ENCODE measurements around the gene CR2. TPM values are rescaled to one million over a fixed set of nuclear protein-coding genes. Genes with fewer than 3 reads are reported as not detected.
"Not testable (repeated sequence)": the region's sequence is repeated elsewhere in the genome, so short reads cannot be mapped to it uniquely, and the experiment has no call there.

Gene CR2
- total RNA-seq, 2 experiments from 2014 or later = 2.9 to 3.5 TPM

DNA sequence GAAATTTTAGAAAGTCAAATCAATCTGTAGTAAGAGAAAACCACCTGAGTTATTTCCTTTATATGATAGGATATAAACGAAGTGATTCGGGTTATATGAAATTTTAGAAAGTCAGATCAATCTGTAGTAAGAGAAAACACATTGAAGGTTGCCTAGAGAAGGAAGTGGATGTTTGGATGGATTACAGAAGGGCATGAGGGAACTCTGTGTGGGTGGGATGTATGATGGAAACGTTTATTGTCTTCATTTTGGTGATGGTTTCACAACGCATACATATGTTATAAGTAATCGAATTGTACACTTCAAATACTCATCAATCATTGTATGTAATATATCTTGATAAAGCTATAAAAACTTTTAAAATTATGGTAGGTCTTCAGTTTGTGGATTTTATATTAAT lies 46.9 kb downstream of the CR2 start:
- Mint-ChIP-seq H3K27me3 (peaks cover 45% of the 10 kb centered on the region), H3K4me1 (peaks cover 3% of the 10 kb centered on the region), H3K36me3 (no peaks in the 10 kb centered on the region), H3K27ac (no peak overlapping the region), H3K9me3 (no peaks in the 10 kb centered on the region), H3K4me3 (no peak overlapping the region)
- POLR2A ChIA-PET = no interaction called here
- ATAC-seq (ENCODE audit: low read depth) = no peak
- no peak for DNase-seq

DNA sequence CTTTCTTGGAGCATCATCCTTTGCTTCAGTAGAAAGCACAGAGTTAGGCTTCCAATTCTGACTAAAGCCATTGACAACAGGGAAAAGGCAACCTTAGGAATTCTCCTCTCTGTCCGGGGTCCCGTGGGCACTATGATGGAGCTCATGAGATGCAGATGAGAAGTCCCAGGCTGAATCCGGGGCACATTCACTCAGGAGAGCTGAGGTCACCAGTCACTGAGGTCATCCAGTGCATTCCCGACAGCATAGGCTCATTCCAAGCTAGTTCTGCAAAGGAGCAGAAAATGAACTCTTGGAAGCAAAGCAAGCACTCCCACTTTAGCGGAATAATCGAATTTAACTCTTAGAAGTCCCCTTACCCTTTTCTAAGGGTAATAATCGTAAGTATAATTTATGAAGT lies 48.6 kb downstream of the CR2 start:
- no peaks in the 10 kb centered on the region for H3K4me1 Mint-ChIP-seq
- no peak overlapping the region for H3K4me3 Mint-ChIP-seq
- no peaks in the 10 kb centered on the region for H3K9me3 Mint-ChIP-seq
- DNase-seq = no peak
- no peaks in the 10 kb centered on the region for H3K36me3 Mint-ChIP-seq
- ATAC-seq (ENCODE audit: low read depth) = no peak
- POLR2A ChIA-PET = no interaction called here
- no peak overlapping the region for H3K27ac Mint-ChIP-seq
- peaks cover 37% of the 10 kb centered on the region for H3K27me3 Mint-ChIP-seq

DNA sequence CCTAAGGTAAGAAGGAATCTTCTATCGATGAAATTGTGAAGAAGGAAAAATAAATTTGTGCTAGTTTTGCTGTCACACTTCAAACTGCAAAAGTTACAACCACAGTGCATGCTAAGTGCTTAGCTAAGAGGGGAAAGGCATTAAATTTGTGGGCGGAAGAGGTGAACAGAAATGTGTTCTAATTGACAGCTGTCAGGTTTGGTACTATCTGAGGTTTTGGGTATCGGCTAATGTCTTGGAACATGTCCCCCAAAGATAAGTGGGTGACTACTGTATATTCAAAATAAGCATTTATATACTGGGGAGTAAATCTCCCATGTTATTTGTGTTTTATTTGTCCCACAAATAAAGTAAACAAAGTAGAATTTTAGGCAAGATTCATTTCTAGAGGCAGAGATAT lies 49.8 kb downstream of the CR2 start:
- Mint-ChIP-seq H3K9me3 (no peaks in the 10 kb centered on the region), H3K4me3 (no peak overlapping the region), H3K27me3 (peaks cover 33% of the 10 kb centered on the region), H3K36me3 (no peaks in the 10 kb centered on the region), H3K4me1 (no peaks in the 10 kb centered on the region), H3K27ac (no peak overlapping the region)
- DNase-seq = no peak
- no peak for ATAC-seq (ENCODE audit: low read depth)
- POLR2A ChIA-PET = no interaction called here

DNA sequence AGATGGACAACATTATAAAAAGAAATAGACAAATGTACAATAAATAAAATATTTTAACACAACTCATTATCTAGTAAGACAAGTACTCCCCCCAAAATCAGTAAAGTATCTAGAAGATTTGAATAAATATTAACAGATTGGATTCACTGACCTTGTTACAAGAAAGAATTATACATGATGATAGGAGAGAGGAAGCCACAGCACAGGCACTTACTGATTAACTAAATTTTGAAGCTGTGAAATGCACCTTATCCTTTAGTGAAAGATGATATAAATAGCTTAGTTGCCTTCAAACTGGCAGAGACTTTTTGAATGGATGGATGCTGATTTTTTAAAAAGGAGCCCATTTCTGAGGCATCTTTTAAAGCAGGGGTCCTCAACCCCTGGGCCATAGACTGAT lies 50.3 kb downstream of the CR2 start:
- Mint-ChIP-seq H3K27ac (no peak overlapping the region), H3K36me3 (no peaks in the 10 kb centered on the region), H3K27me3 (peaks cover 33% of the 10 kb centered on the region), H3K9me3 (no peaks in the 10 kb centered on the region), H3K4me3 (no peak overlapping the region), H3K4me1 (no peaks in the 10 kb centered on the region)
- DNase-seq = no peak
- no peak for ATAC-seq (ENCODE audit: low read depth)
- POLR2A ChIA-PET = no interaction called here

DNA sequence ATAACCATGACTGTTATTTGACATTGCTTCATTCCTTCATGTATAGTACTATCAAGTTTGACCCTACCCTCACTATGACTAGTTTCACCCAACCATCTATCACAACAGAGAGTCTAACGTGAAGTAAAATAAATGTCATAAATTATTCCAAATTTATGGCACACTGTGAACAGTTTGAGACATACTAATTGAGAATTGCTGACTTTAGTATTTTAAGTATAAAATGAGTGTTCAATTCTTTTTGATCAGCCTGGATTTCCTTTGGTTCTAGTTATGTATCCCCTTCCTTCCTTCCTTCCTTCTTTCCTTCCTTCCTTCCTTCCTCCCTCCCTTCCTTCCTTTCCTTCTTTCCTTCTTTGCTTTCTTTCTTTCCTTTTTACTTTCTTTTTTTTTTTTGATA lies 56.3 kb downstream of the CR2 start:
- Mint-ChIP-seq H3K4me1 (no peaks in the 10 kb centered on the region), H3K9me3 (no peaks in the 10 kb centered on the region), H3K4me3 (no peak overlapping the region), H3K27me3 (peaks cover 18% of the 10 kb centered on the region), H3K36me3 (no peaks in the 10 kb centered on the region), H3K27ac (no peak overlapping the region)
- POLR2A ChIA-PET = no interaction called here
- DNase-seq (no peak), ATAC-seq (ENCODE audit: low read depth) (no peak)

DNA sequence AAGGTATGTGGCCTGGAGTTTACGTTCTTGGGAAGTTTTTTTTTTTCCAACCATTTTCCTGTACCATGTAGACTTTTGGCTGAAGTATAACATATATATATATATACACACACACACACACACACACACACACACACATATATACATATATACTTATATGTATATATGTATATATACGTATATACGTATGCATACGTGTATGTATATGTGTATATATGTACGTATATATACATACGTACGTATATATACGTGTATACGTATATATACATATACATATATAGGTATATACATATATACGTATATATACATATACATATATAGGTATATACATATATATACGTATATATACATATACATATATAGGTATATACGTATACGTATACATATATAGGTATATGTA lies 60.8 kb downstream of the CR2 start:
- peaks cover 19% of the 10 kb centered on the region for H3K27me3 Mint-ChIP-seq
- H3K36me3 Mint-ChIP-seq = no peaks in the 10 kb centered on the region
- DNase-seq (no peak), ATAC-seq (ENCODE audit: low read depth) (no peak)
- no peaks in the 10 kb centered on the region for H3K9me3 Mint-ChIP-seq
- no peak overlapping the region for H3K4me3 Mint-ChIP-seq
- H3K4me1 Mint-ChIP-seq = no peaks in the 10 kb centered on the region
- H3K27ac Mint-ChIP-seq = no peak overlapping the region
- POLR2A ChIA-PET = no interaction called here

DNA sequence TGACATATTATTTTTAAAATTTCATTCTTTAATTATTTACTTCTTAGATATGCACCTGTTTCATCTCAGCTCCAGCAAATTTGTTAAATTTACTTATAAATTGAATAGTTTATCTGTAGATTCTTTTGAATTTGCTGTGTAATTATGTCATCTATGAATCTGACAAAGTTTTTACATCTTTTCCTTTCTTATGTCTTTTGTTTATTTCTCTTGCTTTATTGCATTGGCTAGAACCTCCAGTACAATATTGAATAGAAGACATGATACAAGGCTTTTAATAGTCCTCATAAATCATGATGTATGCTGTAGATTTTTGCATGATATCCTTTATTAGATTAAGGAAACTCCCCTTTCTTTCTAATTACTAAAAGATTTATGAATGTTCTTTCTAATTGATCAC lies 62.6 kb downstream of the CR2 start:
- ATAC-seq (ENCODE audit: low read depth) (no peak), DNase-seq (no peak)
- Mint-ChIP-seq H3K4me1 (no peaks in the 10 kb centered on the region), H3K36me3 (no peaks in the 10 kb centered on the region), H3K9me3 (no peaks in the 10 kb centered on the region), H3K27me3 (peaks cover 19% of the 10 kb centered on the region), H3K4me3 (no peak overlapping the region), H3K27ac (no peak overlapping the region)
- POLR2A ChIA-PET = no interaction called here

DNA sequence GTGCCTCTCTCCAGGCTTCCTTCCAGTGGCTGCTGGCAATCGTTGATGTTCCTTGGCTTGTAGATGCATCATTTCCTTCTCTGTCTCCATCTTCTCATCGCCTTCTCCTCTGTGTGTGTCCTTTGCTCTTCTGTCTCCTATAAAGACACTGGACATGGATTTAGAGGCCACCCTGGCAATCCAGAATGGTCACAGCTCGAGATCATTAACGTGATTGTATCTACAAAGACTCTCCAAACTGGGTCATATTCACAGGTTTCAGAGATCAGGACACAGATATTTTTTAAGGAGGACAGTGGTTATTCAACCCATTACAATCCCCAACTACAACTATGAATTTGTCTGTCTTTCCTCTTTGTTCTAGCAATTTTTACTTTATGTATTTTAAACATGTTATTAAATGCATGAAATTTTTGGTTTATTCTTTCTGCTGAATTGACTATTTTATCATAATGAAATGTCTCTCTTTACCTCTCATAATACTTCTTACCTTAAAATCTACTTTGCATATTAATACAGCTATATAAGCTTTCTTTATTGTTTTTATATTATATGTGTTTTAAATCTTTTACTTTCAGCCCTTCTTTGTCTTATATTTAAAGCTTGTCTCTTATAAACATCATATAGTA lies 64.6 kb downstream of the CR2 start:
- Mint-ChIP-seq H3K4me1 (no peaks in the 10 kb centered on the region), H3K36me3 (no peaks in the 10 kb centered on the region), H3K4me3 (no peak overlapping the region), H3K9me3 (no peaks in the 10 kb centered on the region), H3K27me3 (peaks cover 13% of the 10 kb centered on the region), H3K27ac (no peak overlapping the region)
- DNase-seq (no peak), ATAC-seq (ENCODE audit: low read depth) (no peak)
- POLR2A ChIA-PET = no interaction called here

DNA sequence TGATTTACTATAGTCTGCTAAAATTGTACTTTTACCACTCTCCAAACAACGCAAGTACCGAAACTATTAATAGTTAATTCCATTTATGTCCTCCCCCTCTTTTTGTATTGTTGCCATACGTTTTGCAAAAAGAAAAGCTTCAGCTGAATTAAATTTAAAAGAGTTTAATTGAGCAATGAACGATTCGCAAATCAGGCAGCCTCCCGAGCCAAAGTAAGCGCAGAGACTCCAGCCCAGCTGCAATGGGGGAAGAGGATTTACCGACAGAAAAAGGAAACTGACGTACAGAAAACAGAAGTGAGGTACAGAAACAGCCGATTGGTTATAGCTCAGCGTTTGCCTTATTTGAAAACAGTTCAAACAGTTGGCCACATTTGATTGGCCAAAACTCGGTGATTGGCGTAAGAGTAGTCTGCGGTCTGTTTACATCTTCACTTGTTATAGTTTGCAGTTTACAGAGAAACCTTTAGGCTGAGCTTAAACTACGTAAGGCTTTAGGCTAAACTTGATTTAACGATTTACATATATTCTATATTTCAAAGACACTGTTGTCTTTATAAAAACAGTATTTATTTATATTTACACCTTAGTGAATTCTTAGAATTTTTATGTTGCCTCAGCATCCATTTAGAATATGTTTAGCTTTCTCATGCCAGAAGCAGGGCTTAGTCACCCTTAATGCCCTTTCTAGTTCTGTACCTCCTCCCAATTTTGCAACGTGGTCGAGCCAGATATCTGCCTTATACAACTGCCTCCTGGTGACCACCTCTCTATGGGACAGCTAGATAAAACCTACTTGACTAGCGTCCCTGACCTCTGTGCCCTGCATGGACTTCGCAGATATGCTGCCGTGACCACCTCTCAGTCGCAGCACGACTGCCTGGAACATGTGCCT lies 65.6 kb downstream of the CR2 start:
- ATAC-seq (ENCODE audit: low read depth) = no peak
- POLR2A ChIA-PET = no interaction called here
- no peak overlapping the region for H3K4me3 Mint-ChIP-seq

DNA sequence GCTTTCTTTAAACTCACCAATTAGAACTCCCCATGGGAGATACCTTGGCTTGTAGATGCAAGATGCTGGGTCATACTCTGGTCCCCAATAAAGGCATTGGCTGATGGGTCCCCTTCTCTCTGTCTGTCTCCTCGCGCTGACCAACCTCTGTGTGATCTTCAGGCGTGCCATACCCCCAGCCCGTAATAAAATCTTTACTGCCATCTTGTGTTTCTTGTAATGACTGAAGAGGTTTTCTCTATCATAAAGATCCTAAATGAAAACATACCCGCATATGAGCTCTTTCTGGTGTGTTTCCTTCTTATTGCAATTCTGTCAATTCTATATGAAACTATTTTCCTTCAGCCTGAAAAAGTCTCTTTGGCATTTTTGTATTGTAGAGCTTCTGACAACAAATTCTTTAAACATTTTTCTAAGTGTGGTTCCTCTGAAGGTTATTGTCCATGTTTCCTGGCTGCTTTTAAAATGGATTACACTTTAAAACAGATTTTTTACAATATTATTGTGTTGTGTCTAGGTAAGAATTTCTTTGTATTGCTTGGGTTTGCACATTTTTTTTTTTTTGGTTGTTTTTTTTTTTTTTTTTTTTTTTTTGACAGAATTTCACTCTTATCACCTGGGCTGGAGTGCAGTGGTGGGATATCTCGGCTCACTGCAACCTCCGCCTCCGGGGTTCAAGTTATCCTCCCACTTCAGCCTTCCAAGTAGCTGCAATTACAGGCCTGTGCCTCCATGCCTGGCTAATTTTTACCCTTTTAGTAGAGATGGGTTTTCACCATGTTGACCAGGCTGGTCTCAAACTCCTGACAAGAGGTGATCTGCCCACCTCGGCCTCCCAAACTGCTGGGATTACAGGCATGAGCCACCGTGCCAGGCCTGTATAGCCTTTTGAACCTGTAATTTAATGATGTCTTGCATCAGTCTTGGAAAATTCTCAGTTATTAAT lies 66.5 kb downstream of the CR2 start:
- ATAC-seq (ENCODE audit: low read depth); H3K4me1 Mint-ChIP-seq; POLR2A ChIA-PET; DNase-seq; H3K36me3 Mint-ChIP-seq; H3K9me3 Mint-ChIP-seq; H3K4me3 Mint-ChIP-seq; H3K27ac Mint-ChIP-seq: not testable (repeated sequence)
- H3K27me3 Mint-ChIP-seq = peaks cover 13% of the 10 kb centered on the region

More for the DNA sequence above, 65.6 kb downstream of the CR2 start:
- H3K27ac Mint-ChIP-seq = no peak overlapping the region
- H3K36me3 Mint-ChIP-seq = no peaks in the 10 kb centered on the region
- H3K27me3 Mint-ChIP-seq = peaks cover 13% of the 10 kb centered on the region
- H3K4me1 Mint-ChIP-seq = no peaks in the 10 kb centered on the region
- no peaks in the 10 kb centered on the region for H3K9me3 Mint-ChIP-seq
- DNase-seq = no peak

DNA sequence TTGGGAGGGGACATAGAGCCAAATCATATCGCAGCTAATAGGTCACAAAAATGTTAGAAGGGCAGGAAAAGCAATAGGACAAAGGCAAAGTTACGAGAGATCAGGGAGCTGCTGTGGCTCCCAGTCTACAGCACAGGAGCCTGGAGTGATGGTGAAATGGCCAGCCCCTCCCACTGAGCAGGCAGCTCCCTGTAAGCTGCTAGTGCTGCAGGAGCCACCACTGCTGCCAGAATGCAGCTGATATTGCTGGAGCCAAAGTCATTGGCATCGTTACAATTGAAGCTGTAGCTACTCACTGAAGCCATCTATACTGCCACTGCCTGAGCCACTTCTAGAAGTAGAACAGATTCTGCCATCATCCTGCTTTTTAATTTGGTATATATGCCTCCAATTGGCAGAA lies 71.1 kb downstream of the CR2 start:
- H3K4me3 Mint-ChIP-seq; H3K9me3 Mint-ChIP-seq; H3K27me3 Mint-ChIP-seq; H3K36me3 Mint-ChIP-seq; H3K27ac Mint-ChIP-seq; DNase-seq; ATAC-seq (ENCODE audit: low read depth); POLR2A ChIA-PET; H3K4me1 Mint-ChIP-seq: not testable (repeated sequence)

DNA sequence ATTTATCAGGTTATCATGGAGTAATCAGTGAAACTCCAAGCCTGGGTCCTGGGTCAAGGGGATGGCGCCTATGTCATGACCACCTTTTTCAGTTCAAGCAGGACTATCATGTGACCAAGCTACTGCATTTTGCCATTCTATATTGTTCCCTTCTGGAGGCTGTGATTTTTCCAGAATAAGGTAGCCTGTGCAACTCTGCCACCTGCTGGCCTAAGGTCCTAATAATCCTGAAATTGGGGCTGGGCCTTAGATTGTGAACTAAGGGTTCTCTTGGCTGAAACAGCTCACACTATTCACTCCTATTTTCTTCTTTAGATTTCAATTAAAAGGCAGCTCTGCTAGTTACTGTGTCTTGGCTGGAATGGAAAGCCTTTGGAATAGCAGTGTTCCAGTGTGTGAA lies 74.3 kb downstream of the CR2 start:
- H3K36me3 Mint-ChIP-seq; H3K4me3 Mint-ChIP-seq; ATAC-seq (ENCODE audit: low read depth); H3K4me1 Mint-ChIP-seq; H3K27ac Mint-ChIP-seq; POLR2A ChIA-PET; H3K27me3 Mint-ChIP-seq; DNase-seq; H3K9me3 Mint-ChIP-seq: not testable (repeated sequence)

DNA sequence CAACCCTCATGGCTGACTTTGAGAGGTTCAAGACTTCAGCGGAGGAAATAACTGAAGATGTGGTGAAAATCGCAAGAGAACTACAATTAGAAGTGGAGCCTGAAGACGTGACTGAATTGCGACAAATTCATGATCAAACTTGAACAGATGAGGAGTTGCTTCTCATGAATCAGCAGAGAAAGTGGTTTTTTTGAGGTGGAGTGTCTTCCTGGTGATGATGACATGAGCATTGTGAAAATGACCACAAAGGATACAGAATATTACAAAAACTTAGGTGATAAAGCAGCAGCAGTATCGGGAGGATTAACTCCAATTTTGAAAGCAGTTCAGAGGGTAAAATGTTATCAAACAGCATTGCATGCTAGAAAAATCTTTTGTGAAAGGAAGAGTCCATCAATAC lies 82.1 kb downstream of the CR2 start:
- POLR2A ChIA-PET, H3K4me1 Mint-ChIP-seq, H3K36me3 Mint-ChIP-seq: not testable (repeated sequence)

More for the DNA sequence above, 82.1 kb downstream of the CR2 start:
- H3K4me3 Mint-ChIP-seq, H3K27ac Mint-ChIP-seq, H3K9me3 Mint-ChIP-seq, H3K27me3 Mint-ChIP-seq, DNase-seq: not testable (repeated sequence)
- ATAC-seq (ENCODE audit: low read depth) = peak; percentile 65
